Measurements from ENCODE around the gene ITGB7.

Gene ITGB7

GRCh38 chr12:53224061-53224896 lies 17.2 kb upstream of the ITGB7 start (continued):
- TF ChIP-seq, protein P1, sequence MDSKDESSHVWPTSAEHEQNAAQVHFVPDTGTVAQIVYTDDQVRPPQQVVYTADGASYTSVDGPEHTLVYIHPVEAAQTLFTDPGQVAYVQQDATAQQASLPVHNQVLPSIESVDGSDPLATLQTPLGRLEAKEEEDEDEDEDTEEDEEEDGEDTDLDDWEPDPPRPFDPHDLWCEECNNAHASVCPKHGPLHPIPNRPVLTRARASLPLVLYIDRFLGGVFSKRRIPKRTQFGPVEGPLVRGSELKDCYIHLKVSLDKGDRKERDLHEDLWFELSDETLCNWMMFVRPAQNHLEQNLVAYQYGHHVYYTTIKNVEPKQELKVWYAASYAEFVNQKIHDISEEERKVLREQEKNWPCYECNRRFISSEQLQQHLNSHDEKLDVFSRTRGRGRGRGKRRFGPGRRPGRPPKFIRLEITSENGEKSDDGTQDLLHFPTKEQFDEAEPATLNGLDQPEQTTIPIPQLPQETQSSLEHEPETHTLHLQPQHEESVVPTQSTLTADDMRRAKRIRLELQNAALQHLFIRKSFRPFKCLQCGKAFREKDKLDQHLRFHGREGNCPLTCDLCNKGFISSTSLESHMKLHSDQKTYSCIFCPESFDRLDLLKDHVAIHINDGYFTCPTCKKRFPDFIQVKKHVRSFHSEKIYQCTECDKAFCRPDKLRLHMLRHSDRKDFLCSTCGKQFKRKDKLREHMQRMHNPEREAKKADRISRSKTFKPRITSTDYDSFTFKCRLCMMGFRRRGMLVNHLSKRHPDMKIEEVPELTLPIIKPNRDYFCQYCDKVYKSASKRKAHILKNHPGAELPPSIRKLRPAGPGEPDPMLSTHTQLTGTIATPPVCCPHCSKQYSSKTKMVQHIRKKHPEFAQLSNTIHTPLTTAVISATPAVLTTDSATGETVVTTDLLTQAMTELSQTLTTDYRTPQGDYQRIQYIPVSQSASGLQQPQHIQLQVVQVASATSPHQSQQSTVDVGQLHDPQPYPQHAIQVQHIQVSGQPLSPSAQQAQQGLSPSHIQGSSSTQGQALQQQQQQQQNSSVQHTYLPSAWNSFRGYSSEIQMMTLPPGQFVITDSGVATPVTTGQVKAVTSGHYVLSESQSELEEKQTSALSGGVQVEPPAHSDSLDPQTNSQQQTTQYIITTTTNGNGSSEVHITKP (tag by site-specific recombination; IDR thresholded peaks at IDR 0.05), result no peak; the same call in none of the 2 replicates
- TF ChIP-seq ZNF214 (tag by site-specific recombination; IDR thresholded peaks at IDR 0.05; ENCODE audit: borderline replicate concordance), result no peak
- no peak for TF ChIP-seq ZNF544 (tag by site-specific recombination; IDR thresholded peaks at IDR 0.05)
- no peak for TF ChIP-seq ZNF155 (tag by site-specific recombination; IDR thresholded peaks at IDR 0.05)
- no peak for TF ChIP-seq ZNF24 (tag by site-specific recombination; IDR thresholded peaks at IDR 0.05)
- TF ChIP-seq ZNF223 (tag by site-specific recombination; IDR thresholded peaks at IDR 0.05), result no peak
- no peak for TF ChIP-seq BCL11A (tag by site-specific recombination; IDR thresholded peaks at IDR 0.05; ENCODE audit: low read depth)
- TF ChIP-seq ZBTB17 (tag by site-specific recombination; IDR thresholded peaks at IDR 0.05), result no peak
- TF ChIP-seq SP2 (tag by site-specific recombination; IDR thresholded peaks at IDR 0.05), result no peak
- TF ChIP-seq, protein P2, sequence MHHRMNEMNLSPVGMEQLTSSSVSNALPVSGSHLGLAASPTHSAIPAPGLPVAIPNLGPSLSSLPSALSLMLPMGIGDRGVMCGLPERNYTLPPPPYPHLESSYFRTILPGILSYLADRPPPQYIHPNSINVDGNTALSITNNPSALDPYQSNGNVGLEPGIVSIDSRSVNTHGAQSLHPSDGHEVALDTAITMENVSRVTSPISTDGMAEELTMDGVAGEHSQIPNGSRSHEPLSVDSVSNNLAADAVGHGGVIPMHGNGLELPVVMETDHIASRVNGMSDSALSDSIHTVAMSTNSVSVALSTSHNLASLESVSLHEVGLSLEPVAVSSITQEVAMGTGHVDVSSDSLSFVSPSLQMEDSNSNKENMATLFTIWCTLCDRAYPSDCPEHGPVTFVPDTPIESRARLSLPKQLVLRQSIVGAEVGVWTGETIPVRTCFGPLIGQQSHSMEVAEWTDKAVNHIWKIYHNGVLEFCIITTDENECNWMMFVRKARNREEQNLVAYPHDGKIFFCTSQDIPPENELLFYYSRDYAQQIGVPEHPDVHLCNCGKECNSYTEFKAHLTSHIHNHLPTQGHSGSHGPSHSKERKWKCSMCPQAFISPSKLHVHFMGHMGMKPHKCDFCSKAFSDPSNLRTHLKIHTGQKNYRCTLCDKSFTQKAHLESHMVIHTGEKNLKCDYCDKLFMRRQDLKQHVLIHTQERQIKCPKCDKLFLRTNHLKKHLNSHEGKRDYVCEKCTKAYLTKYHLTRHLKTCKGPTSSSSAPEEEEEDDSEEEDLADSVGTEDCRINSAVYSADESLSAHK (tag by site-specific recombination; IDR thresholded peaks at IDR 0.05), result no peak
- no peak for TF ChIP-seq ZNF426 (tag by site-specific recombination; IDR thresholded peaks at IDR 0.05)
- TF ChIP-seq ZNF670 (tag by site-specific recombination; IDR thresholded peaks at IDR 0.05; ENCODE audit: low read depth), result no peak
- peak; percentile 15; the same call in 1 of the 2 replicates for TF ChIP-seq KLF1 (tag by site-specific recombination; IDR thresholded peaks at IDR 0.05)
- no peak for TF ChIP-seq ZNF19 (tag by site-specific recombination; IDR thresholded peaks at IDR 0.05; ENCODE audit: low read depth)
- peak; percentile 46; the same call in 1 of the 2 replicates for TF ChIP-seq ZSCAN4 (tag by site-specific recombination; IDR thresholded peaks at IDR 0.05)
- no peak for TF ChIP-seq ZNF585B (tag by site-specific recombination; IDR thresholded peaks at IDR 0.05)
- no peak for TF ChIP-seq PBX3 (CRISPR knock-in tag; IDR thresholded peaks at IDR 0.05)
- TF ChIP-seq ZNF521 (tag by site-specific recombination; IDR thresholded peaks at IDR 0.05), result no peak
- TF ChIP-seq ZBTB7A (tag by site-specific recombination; IDR thresholded peaks at IDR 0.05; ENCODE audit: low read depth), result no peak
- TF ChIP-seq OSR2 (tag by site-specific recombination; IDR thresholded peaks at IDR 0.05), result no peak
- no peak for TF ChIP-seq ZNF16 (tag by site-specific recombination; IDR thresholded peaks at IDR 0.05; ENCODE audit: low read depth)
- no peak for TF ChIP-seq ZNF280C (tag by site-specific recombination; IDR thresholded peaks at IDR 0.05)
- TF ChIP-seq SP3 (tag by site-specific recombination; IDR thresholded peaks at IDR 0.05), result peak; percentile 71
- no peak for TF ChIP-seq ZNF837 (tag by site-specific recombination; IDR thresholded peaks at IDR 0.05)
- no peak for TF ChIP-seq ZNF558 (tag by site-specific recombination; IDR thresholded peaks at IDR 0.05)
- no peak for TF ChIP-seq ZNF513 (tag by site-specific recombination; IDR thresholded peaks at IDR 0.05)
- peak; percentile 14; the same call in 1 of the 2 replicates for TF ChIP-seq ZFHX2 (tag by site-specific recombination; conservative IDR thresholded peaks at IDR 0.05)
- no peak for TF ChIP-seq ZNF785 (tag by site-specific recombination; IDR thresholded peaks at IDR 0.05)
